ENCODE measurements around the gene IZUMO4. TPM values are rescaled to one million over a fixed set of nuclear protein-coding genes. Genes with fewer than 3 reads are reported as not detected.

The IZUMO4 gene
- total and polyA plus RNA-seq, 4 donors: 1.2 to 1.4 (median 1.2) TPM

DNA sequence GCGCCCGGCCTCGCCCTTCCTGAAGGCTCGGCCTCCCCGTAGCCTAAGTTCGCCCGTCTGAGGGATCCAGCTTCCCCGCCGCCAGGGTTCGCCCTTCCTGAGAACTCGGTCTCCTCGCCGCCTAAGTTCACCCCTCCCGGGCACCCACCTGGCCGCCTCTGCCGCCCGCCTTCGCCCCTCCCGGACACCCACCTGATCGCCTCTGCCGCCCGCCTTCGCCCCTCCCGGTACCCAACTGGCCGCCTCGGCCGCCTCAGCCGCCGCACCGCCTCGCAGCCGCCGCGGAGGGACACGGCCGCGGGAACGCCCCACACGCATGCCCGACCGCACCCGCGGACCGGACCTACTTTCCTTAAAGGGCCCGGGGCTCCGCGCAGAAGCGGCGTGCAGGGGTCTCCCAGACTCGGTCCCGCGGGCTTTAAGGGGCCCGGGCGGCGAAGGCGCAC is 658 bp upstream of the IZUMO4 start, which contains the start of gene MOB3A:
MOB3A (minus strand) TSS at position 293 of the 446 bp plus-strand sequence. CDS start 17,766 bp downstream, outside the sequence.
- no peaks in the 10 kb centered on the region for H3K9me3 ChIP-seq (ENCODE audit: control insufficient read depth in 4 of 4, low read length in 3 of 4)
- H3K9ac ChIP-seq (ENCODE audit: low read depth in 1 of 2, low read length in 2 of 2): peak within 1 kb of the TSS; percentile 25 to 71
- under 1% methylated on average over 56 of the region's 56 CpGs for WGBS
- TF ChIP-seq RAD21 (IDR thresholded peaks at IDR 0.05) (peak in 1 of 2 donors; percentile 48), SP1 (IDR thresholded peaks at IDR 0.05) (no peak)
- DNase-seq (ENCODE audit: low spot score): no peak
- peak within 1 kb of the TSS; percentile 83 to 94 for H3K27ac ChIP-seq (ENCODE audit: low read depth in 1 of 2, low read length in 2 of 2)
- no peaks in the 10 kb centered on the region for H3K27me3 ChIP-seq (ENCODE audit: control insufficient read depth in 4 of 4, insufficient read depth in 4 of 4, low read length in 3 of 4)
- peak within 1 kb of the TSS; percentile 59 to 74 (median 64) for H3K4me3 ChIP-seq (ENCODE audit: low read depth in 1 of 3, low read length in 3 of 3)
- peaks cover 7 to 31% (median 16%) of the 10 kb centered on the region in 4 donors for H3K4me1 ChIP-seq (ENCODE audit: control insufficient read depth in 4 of 4, insufficient read depth in 4 of 4, low read length in 3 of 4)
- peaks cover 1 to 16% (median 6%) of the 10 kb centered on the region in 4 donors for H3K36me3 ChIP-seq (ENCODE audit: control insufficient read depth in 4 of 4, insufficient read depth in 3 of 4, low read depth in 1 of 4, low read length in 3 of 4)

- peak overlapping the region in 1 of 2 donors; percentile 63 for H3K27ac ChIP-seq (ENCODE audit: low read depth in 1 of 2, low read length in 2 of 2)
- peak overlapping the region; percentile 39 to 49 (median 43) for H3K4me3 ChIP-seq (ENCODE audit: low read depth in 1 of 3, low read length in 3 of 3)
- DNase-seq (ENCODE audit: low spot score): no peak
- H3K36me3 ChIP-seq (ENCODE audit: control insufficient read depth in 4 of 4, insufficient read depth in 3 of 4, low read depth in 1 of 4, low read length in 3 of 4): peaks cover 3 to 28% (median 13%) of the 10 kb centered on the region in 4 donors
- peaks cover 7 to 31% (median 16%) of the 10 kb centered on the region in 4 donors for H3K4me1 ChIP-seq (ENCODE audit: control insufficient read depth in 4 of 4, insufficient read depth in 4 of 4, low read length in 3 of 4)
- TF ChIP-seq, protein P1, sequence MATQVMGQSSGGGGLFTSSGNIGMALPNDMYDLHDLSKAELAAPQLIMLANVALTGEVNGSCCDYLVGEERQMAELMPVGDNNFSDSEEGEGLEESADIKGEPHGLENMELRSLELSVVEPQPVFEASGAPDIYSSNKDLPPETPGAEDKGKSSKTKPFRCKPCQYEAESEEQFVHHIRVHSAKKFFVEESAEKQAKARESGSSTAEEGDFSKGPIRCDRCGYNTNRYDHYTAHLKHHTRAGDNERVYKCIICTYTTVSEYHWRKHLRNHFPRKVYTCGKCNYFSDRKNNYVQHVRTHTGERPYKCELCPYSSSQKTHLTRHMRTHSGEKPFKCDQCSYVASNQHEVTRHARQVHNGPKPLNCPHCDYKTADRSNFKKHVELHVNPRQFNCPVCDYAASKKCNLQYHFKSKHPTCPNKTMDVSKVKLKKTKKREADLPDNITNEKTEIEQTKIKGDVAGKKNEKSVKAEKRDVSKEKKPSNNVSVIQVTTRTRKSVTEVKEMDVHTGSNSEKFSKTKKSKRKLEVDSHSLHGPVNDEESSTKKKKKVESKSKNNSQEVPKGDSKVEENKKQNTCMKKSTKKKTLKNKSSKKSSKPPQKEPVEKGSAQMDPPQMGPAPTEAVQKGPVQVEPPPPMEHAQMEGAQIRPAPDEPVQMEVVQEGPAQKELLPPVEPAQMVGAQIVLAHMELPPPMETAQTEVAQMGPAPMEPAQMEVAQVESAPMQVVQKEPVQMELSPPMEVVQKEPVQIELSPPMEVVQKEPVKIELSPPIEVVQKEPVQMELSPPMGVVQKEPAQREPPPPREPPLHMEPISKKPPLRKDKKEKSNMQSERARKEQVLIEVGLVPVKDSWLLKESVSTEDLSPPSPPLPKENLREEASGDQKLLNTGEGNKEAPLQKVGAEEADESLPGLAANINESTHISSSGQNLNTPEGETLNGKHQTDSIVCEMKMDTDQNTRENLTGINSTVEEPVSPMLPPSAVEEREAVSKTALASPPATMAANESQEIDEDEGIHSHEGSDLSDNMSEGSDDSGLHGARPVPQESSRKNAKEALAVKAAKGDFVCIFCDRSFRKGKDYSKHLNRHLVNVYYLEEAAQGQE (IDR thresholded peaks at IDR 0.05): no peak
- H3K27me3 ChIP-seq (ENCODE audit: control insufficient read depth in 4 of 4, insufficient read depth in 4 of 4, low read length in 3 of 4): no peaks in the 10 kb centered on the region
- WGBS: 24% methylated on average over 30 of the region's 30 CpGs
- H3K9me3 ChIP-seq (ENCODE audit: control insufficient read depth in 4 of 4, low read length in 3 of 4): no peaks in the 10 kb centered on the region
- no peak overlapping the region for H3K9ac ChIP-seq (ENCODE audit: low read depth in 1 of 2, low read length in 2 of 2)
Observed at GRCh38 chr19:2097203-2097885, 629 bp downstream of the IZUMO4 start.

DNA sequence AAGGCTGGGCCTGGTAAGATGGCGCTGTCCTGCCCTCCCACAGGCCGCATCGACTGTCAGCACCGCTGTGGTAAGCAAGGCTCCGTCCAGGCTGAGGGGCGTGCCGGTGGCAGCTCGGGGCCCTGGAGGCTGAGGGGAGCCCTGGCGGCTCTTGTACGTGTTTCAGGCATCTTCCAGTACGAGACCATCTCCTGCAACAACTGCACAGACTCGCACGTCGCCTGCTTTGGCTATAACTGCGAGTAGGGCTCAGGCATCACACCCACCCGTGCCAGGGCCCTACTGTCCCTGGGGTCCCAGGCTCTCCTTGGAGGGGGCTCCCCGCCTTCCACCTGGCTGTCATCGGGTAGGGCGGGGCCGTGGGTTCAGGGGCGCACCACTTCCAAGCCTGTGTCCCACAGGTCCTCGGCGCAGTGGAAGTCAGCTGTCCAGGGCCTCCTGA is 1.2 kb downstream of the IZUMO4 start:
- 89% methylated on average over 23 of the region's 23 CpGs for WGBS
- TF ChIP-seq, protein P2, sequence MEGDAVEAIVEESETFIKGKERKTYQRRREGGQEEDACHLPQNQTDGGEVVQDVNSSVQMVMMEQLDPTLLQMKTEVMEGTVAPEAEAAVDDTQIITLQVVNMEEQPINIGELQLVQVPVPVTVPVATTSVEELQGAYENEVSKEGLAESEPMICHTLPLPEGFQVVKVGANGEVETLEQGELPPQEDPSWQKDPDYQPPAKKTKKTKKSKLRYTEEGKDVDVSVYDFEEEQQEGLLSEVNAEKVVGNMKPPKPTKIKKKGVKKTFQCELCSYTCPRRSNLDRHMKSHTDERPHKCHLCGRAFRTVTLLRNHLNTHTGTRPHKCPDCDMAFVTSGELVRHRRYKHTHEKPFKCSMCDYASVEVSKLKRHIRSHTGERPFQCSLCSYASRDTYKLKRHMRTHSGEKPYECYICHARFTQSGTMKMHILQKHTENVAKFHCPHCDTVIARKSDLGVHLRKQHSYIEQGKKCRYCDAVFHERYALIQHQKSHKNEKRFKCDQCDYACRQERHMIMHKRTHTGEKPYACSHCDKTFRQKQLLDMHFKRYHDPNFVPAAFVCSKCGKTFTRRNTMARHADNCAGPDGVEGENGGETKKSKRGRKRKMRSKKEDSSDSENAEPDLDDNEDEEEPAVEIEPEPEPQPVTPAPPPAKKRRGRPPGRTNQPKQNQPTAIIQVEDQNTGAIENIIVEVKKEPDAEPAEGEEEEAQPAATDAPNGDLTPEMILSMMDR (IDR thresholded peaks at IDR 0.05; ENCODE audit: low read depth, low read length, missing input control): no peak
- no peak for TF ChIP-seq EGR1 (IDR thresholded peaks at IDR 0.05; ENCODE audit: low read depth in 2 of 2)
- TF ChIP-seq RXRA (IDR thresholded peaks at IDR 0.05): no peak
- TF ChIP-seq NR2F2 (IDR thresholded peaks at IDR 0.05): no peak
- TF ChIP-seq GABPA (IDR thresholded peaks at IDR 0.05 in 1 of 2, conservative IDR thresholded peaks at IDR 0.05 in 1 of 2): no peak
- TF ChIP-seq YY1 (IDR thresholded peaks at IDR 0.05): no peak
- no peak for TF ChIP-seq HNF4G (IDR thresholded peaks at IDR 0.05)
- TF ChIP-seq MAX (IDR thresholded peaks at IDR 0.05): no peak
- no peak for TF ChIP-seq JUND (IDR thresholded peaks at IDR 0.05)
- no peak for TF ChIP-seq FOXA2 (IDR thresholded peaks at IDR 0.05)
- no peak for TF ChIP-seq TAF1 (conservative IDR thresholded peaks at IDR 0.05)
- TF ChIP-seq, protein P3, sequence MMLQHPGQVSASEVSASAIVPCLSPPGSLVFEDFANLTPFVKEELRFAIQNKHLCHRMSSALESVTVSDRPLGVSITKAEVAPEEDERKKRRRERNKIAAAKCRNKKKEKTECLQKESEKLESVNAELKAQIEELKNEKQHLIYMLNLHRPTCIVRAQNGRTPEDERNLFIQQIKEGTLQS (IDR thresholded peaks at IDR 0.05): no peak
- TF ChIP-seq, protein P4, sequence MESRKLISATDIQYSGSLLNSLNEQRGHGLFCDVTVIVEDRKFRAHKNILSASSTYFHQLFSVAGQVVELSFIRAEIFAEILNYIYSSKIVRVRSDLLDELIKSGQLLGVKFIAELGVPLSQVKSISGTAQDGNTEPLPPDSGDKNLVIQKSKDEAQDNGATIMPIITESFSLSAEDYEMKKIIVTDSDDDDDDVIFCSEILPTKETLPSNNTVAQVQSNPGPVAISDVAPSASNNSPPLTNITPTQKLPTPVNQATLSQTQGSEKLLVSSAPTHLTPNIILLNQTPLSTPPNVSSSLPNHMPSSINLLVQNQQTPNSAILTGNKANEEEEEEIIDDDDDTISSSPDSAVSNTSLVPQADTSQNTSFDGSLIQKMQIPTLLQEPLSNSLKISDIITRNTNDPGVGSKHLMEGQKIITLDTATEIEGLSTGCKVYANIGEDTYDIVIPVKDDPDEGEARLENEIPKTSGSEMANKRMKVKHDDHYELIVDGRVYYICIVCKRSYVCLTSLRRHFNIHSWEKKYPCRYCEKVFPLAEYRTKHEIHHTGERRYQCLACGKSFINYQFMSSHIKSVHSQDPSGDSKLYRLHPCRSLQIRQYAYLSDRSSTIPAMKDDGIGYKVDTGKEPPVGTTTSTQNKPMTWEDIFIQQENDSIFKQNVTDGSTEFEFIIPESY (IDR thresholded peaks at IDR 0.05): no peak
- TF ChIP-seq FOXA1 (IDR thresholded peaks at IDR 0.05): no peak
- no peak for TF ChIP-seq HNF4A (conservative IDR thresholded peaks at IDR 0.05)
- no peak for TF ChIP-seq RAD21 (IDR thresholded peaks at IDR 0.05)

More for the DNA sequence above, 1.2 kb downstream of the IZUMO4 start:
- Histone ChIP-seq H3K4me1 (ENCODE audit: control insufficient read depth in 4 of 4, insufficient read depth in 4 of 4, low read length in 3 of 4) (peaks cover 7 to 31% (median 16%) of the 10 kb centered on the region in 4 donors), H3K27me3 (ENCODE audit: control insufficient read depth in 4 of 4, insufficient read depth in 4 of 4, low read length in 3 of 4) (no peaks in the 10 kb centered on the region), H3K9me3 (ENCODE audit: control insufficient read depth in 4 of 4, low read length in 3 of 4) (no peaks in the 10 kb centered on the region), H3K27ac (ENCODE audit: low read depth in 1 of 2, low read length in 2 of 2) (no peak overlapping the region), H3K4me3 (ENCODE audit: low read depth in 1 of 3, low read length in 3 of 3) (no peak overlapping the region), H3K36me3 (ENCODE audit: control insufficient read depth in 4 of 4, insufficient read depth in 3 of 4, low read depth in 1 of 4, low read length in 3 of 4) (peaks cover 3 to 30% (median 13%) of the 10 kb centered on the region in 4 donors), H3K9ac (ENCODE audit: low read depth in 1 of 2, low read length in 2 of 2) (no peak overlapping the region)
- DNase-seq (ENCODE audit: low spot score): no peak

All from liver (tissue), 9 donors.